NCI-H460 (cell line): Measurements from ENCODE around the gene RSPH3. TPM values are rescaled to one million over a fixed set of nuclear protein-coding genes. Genes with fewer than 3 reads are reported as not detected.
"Not testable (repeated sequence)": the region's sequence is repeated elsewhere in the genome, so short reads cannot be mapped to it uniquely, and the experiment has no call there.

Source experiments
- DNase-seq: peaks from one replicate; pipeline ENCODE4 v3.0.0-alpha.2; 2016; ENCODE audit warnings: low read depth; ENCODE audit errors: extremely low read depth
- polyA plus RNA-seq: library from polyadenylated mRNA; depleted of rRNA; stranded (reverse); fragments of >200 nt; gene quantifications from 2 replicates; pipeline ENCODE4 v1.2.3, GENCODE V29; 2014; cell fraction: nucleus; rRNA removed
- total RNA-seq: library from RNA; depleted of rRNA; stranded (reverse); fragments of >200 nt; shearing (Covaris generic); gene quantifications from 2 replicates; pipeline ENCODE4 v1.2.3, GENCODE V29; 2014; rRNA removed

The RSPH3 gene, protein sequence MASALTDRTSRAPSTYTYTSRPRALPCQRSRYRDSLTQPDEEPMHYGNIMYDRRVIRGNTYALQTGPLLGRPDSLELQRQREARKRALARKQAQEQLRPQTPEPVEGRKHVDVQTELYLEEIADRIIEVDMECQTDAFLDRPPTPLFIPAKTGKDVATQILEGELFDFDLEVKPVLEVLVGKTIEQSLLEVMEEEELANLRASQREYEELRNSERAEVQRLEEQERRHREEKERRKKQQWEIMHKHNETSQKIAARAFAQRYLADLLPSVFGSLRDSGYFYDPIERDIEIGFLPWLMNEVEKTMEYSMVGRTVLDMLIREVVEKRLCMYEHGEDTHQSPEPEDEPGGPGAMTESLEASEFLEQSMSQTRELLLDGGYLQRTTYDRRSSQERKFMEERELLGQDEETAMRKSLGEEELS
- total RNA-seq: 1.9 and 3.6 TPM in 2 replicates
- 0.91 and 1.0 TPM in 2 replicates for polyA plus RNA-seq

DNA sequence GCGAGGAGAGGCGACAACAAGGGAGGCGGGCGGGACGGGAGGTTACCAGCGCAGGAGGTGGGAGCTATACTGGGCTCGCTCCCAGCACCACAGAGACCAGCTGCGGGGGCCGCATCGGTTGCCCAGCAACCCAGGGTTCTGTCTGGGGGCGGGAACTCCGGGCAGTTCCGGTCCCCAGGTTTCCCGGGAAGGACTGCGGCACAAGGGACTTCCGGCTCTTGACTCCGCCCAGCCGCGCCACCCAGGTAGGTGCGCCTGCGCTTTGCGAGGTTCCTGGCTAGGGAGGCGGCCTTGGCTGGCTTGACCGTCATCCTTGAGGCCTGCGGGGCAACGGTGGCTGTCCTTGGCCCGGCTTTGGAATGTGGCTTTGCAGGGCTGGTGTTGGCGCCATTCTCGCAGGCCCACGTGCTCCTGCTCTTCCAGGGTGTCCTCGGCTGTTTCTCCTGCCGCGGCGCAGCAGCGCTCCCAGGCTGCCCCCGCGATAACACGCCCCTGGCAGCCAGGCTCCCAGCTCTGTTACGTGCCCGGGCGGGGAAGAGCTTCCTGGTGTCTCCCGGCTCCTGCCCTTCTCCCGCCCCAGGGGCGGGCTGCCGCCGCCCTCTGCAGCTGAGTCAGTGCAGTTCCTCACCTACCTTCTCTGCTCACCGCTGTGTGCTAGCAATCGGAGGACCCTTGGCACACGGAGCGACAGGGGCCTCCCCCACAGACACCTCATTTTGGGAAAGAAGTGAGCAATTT is at the start of gene RSPH3:
TSS of gene RSPH3 (minus strand) at position 537 of the 738 bp plus-strand sequence. CDS start 652 bp downstream, outside the sequence.
- peak; percentile 89 for DNase-seq

DNA sequence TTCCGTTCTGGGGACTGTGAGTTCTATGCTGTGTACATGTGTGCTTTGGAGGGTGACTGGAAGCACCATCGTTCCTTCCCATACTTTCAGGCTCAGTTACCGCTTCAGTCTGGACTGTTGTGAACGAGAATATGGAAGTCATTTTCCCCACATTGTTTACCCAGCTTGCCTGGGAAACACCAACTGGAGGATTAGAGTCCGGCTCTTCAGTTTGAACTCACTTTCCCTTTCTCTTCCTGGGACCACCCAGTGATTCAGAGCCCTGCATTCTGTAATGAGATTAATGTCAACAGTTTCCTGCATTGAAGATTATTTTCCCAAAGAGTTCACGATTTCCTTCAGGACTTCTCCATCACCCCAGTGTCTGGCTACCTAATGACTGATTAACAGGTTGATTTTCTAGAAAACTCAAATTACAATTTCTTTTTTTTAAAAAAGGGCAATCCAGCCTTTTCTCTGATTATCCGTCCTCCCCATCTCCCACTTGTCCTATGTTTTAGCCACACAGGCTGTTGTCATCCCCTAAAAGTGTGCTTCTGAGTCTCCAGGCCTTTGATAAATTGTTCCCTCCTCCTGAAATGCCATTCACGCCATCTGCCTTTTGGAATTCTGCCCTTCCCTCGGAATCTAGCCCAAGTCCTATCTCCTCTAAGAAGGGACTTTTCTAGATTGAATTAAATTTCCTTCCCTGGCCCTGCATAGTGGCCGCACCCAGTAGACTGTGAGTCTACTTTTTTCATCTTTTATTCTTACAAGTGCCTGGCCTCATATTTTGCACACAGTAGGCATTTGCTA is 48.1 kb upstream of the RSPH3 start:
- DNase-seq: no peak

DNA sequence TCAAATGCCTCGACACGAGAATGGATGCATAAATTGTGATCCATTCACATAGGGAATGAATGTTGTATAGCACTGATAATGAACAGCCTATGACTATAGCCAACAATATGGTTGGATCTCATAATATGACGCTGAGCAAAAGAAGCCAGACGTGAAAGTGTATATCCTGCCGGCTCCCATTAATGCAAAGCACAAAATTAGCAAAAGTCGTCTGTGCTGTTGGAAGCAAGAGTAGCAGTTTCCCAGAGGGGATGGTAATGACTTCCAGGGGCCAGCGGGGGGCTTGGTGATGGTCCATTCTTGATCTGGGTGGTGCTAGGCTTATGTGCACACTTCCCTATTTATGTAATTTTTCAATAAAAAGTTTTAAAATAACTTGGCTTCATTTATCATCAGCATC is 45.8 kb upstream of the RSPH3 start:
- no peak for DNase-seq

DNA sequence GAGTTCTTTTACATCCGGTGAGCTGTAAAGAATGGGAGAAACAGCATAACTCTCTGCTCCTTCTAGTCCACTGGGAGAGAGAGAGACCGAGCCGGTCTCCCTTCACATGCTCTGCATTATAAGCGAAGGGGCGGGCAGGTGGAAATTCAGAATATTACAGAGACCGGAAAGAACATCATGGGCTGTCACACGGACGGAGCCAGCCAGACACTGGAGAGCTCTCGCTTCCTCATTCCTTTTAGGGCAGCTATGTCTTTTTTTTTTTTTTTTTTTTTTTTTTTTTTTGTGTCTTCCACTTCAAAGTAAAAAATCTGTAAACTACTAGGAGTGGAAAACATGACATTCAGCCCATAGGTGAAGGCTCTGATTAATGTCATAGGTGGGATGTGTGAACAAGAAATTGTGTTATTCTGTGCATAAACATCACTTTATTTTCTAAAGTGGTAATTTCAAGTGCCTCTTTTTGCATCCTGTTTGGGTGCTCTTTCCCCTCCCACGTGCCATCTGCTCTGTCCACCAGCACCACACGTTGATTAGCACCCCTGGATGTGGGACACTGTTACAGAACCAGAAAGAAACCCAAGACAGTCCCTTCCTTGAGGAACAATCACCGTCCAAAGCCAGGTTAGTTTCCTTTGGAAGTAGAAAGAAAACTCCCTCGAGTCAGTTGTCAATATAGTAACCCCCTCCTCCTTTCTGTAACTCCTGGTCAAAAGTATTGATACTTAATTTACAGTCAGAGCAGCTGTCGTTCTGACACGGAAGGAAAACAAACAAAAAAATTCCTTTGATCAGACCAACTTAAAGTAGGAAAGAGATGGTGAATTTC is 45.1 kb upstream of the RSPH3 start, which contains the start of gene TAGAP:
TSS of gene TAGAP (minus strand) at position 93 of the 829 bp plus-strand sequence. CDS start 845 bp downstream, outside the sequence.
- DNase-seq: no peak

DNA sequence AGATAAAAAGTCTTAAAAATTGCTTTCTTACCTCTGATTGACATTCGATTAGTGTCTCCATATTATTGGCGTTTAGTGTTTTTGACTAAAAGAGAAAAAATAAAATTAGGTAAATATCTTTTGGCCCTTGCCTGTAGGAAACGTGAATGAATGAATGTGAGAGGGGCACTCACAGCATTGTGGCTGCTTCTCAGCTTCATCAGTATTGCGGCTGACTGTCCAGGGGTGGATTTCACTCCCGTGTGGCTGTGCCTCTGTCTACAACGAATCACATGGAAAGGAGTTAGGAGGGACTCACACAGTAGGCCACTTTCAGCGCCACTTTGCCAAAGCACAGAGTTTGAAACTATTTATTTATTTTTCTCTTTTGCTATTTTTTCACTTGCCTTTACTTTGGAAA is 43.9 kb upstream of the RSPH3 start:
- no peak for DNase-seq

DNA sequence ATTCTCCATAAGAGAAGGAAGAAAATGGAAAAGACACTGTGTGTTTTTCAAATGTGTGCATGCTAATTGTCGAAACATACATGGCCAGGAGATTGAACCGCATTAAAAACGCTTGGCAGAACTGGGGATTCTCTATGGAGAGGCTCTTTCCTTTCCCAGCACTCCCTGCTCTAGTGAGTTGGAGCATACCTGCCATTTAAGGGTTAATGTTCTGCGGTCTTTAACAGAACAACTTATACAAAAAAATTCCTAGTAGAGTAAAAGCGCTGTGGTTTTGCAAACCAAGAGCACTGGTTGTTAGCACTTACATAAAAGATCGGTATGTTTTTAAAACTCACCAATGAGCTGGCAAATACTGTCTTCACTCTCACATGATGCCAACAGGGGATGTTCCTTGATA is 43.2 kb upstream of the RSPH3 start:
- DNase-seq: no peak

DNA sequence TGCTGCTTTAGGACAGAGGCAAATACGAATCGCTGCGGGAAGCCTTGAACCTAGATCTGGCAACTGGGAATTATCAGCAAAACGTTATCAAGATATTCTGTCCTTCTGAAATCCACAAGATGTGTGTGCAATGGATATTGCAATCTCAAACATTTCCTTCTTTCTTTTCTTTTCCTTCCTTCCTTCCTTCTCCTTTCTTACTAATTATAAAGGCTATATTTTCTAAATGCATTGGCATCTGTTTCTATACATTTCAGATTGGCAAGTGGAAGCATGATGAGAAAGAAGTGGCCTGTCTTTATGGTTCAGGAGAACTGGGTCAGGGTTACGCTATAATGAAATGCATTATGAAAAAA is 42.8 kb upstream of the RSPH3 start:
- no peak for DNase-seq

DNA sequence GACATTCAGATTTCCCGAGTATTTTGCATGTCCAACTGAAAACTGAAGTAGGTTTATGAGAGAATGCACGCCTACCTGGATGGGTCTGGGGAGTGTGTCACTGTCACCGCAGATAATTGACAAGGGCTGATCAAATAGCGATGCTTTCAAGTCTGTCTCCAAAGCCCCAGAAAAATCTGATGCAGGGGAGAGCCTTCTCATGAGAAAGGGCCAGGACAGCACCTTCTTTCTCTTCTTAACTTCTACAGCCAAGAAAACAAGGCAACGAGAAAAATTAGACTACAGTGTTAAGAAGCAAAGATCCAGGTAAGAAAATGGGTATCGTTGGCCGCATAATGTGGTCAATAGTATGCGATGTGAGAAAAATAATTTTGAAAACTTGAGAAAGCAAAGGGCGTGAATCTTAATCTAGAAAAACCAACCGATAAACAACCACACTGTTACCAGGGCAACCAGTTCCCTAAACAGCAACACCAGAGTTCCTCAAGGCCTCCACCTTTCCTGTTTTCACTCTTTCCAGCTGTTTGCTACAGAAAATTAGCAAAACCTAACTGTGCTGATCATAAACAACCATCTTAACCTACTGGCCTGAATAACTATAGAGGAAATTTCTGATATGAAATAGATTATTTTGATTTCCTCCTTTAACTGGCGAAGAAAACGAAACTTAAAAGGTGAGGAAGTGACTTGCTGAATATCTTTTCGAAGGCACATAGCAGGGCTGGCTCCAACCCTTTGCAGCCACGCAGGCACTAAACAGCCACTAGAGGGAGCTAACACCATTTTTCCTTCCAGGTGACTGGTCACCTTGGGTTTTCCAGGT is 42.2 kb upstream of the RSPH3 start:
- peak; percentile 36 for DNase-seq

DNA sequence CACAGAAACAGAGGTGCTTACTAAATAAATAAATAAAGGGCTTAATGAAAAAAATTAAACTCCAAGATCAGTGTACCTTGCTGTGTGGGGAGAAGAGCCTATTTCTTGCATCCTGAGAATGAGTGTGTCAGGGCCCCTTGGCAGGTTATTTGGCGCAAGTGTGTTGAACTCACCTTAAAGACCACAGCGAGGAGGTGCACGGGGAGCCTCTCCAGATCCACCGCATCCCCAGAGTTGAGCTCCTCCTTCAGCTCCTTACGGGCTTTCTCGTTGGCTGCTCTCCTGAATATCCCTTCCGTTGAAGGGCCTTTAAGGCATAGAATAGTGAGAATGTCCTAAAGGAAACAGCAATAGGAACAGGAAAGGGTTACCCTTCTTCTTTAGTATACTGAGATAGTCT is 41.2 kb upstream of the RSPH3 start:
- DNase-seq: no peak

DNA sequence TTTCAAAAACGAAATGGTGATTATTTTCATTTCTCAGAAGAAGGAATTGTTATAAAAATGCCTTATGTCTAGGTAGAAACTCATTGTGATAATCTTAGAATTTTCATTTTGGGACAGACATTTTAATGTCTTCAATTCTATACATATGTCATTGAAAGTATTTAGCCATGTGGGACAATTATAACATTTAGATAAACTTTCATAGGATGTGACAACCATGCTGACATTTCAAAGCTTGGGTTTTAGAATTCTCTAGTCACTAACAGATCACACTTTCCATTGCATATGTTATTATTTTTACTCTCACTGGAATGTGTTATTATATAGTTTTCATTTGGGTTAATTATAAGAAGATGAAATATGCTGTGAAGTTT is 39.9 kb upstream of the RSPH3 start:
- no peak for DNase-seq

DNA sequence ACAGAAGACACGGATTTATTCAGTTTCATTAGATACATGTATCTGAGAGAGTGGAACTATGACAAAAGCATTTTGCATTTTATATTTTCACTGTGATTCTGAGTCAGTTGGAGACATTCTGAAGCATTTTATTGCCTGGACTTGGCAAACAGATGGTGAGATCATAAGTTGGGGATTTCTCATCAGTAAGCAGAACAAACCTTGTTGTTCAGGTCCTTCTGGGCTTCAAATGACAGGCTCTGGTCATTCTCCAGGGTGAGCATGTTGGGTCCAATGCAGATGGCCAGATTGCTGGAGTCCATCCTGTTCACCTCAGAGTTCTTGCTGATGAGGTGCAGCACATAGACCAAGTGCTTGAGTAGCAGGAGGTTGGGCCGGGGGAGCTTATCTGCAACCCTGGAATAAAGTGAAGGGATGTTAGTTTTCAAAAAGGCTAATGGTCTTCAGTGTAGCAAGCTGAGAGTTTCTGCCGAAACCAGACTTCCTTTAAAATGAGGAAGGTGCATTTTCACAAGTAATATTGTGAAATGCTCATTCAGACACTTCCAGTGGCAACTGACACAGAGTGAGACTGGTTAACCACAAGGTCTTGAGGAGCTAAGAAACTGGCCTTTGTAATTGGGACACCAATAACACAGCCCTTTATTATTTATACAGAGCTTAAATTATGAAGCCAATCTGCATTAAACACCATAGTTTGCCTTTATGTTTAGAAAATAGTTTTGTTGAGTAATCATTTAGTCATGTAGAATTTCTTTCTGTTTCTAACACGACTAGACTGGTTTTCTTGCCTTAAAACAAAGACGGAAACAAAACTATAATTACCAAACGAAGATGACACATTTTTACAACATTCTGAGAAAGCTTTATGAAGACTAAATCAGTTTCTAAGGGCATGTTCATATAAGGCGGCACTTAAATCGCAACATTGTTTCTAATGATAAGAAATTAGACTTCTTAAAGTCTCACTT is 39.2 kb upstream of the RSPH3 start:
- no peak for DNase-seq

DNA sequence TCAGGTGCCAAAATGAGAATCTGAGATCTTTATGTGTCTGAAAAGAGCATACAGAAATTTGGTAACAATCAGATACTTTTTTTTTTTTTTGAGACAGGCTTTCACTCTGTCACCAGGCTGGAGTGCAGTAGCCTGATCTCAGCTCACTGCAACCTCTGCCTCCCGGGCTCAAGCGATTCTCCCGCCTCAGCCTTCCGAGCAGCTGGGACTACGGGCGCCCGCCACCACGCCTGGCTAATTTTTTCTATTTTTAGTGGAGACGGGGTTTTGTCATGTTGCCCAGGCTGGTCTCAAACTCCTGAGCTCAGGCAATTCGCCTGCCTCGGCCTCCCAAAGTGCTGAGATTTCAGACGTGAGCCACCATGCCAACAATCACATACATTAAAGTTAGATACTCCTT is 38.3 kb upstream of the RSPH3 start:
- DNase-seq: not testable (repeated sequence)

DNA sequence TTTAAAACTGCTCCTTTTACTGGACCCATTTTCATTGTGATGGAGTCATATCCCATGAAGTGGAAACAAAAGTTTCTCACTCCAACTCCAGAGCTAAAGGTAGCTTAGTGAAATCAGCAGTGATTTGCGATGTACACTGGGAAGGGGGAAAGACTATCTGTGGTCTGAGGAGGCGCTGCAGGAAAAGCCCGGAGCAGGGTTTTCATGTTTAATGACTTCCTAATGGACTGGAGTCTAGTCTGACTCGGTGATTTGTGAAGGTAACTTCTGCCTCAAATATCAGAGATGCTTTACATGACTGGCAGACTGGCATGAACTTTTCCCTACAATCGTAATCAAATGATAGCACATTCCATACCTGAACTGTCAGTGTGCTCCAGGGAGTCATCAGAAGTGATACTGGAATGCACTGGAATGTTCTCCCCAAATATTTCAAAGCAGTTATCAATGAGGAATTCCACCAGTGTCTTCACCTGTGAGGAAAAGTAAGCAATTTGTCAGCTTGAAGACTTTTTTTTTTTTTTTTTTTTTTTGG is 37.8 kb upstream of the RSPH3 start:
- DNase-seq: no peak

DNA sequence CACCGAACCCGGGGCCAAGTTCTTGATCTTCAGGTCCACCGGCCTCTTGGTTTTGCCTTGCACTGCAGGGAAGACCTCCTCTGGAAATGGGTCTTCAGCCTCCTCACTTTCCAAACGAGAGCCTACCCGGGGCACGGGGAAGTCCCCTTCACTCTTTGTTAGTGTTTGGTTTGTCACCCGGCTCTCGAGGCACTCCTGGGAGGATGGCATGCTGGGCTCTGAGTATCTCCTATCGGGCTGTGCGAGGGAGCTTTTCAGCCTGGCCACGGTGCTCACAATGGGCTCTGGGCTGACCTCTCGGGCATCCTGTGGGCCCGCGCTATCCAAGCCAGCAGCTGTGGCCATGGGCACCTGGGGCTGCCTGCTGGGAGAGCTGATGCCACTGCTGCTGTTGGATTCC is 36.7 kb upstream of the RSPH3 start:
- DNase-seq: no peak

DNA sequence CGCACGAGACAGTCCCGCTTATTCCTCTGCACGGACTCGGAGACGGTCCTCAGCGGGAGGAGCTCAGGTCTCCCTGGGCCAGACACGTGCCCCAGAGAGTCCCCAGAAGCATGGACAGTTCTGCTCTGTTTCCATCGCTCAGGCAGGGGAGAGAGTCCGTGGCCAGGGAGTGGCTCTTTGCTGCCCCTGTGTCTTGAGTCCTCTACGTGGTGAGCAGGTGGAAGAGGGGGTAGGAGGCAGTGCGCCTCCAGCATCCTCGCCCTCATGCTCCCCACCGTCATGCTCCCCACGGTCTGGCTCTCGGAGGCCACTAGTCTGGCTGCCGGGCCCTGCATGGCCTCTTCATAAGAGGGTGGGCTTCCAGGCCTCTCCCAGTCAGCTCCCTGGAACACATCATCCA is 35.9 kb upstream of the RSPH3 start:
- no peak for DNase-seq

DNA sequence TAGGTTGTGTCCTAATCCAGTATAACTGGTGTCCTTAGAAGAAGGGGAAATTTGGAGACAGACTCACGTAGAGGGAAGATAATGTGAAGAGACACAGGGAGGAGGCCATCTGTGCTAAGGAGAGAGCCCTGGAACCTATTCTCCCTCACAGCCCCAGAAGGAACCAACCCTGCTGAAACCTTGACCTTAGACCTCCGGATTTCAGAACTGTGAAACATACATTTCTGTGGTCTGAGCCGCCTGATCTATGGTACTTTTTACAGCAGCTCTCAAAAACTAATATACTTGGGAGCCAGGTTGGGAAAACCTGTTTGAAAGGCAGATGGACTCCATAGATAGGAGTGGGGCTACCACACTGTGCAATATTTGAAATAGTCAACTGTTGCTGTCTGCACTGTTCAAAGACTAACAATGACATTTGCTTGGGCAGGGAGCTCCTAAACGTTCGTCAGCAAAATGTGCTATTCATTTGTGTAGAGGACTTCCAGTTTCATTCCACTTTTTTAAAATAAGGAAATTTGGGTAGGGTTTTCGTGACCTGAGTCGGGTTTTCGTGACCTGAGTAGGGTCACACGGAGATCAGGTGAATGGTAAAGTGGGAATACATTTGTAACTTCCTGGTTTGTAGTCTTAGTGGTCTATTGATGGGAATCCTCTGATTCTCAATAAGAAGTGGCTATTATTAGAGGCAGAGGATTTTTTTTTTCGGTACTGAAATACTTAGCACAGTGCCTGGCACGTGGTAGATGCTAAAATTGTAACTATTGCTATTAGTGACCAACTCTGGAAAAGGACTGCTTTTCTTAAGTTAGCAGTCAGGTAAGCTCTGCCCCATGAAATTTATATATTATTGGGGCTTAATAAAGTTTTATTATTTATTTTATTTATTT is 33.4 kb upstream of the RSPH3 start:
- DNase-seq: no peak

DNA sequence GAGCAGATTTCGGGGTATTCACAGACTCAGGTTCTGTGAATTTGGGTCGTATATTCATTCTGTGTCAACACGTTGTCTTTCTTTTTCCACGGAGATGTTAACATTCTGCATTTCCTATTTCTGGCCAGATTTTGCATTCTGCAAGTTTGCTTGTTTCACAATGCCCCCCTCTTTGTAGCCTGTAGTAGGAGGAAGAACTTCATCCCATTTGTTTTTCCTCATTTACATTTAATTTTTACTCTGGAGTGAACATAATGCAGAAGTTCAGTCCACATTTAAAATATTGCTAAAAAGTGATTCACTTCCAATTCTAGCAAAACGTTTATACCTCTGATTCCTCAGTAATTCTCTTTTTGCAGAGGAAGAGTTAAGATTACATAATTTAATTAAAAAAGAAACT is 31.8 kb upstream of the RSPH3 start:
- DNase-seq: no peak
